C4-2B (cell line): ENCODE data around the gene FBH1.

Experiments
- H3K27ac ChIP-seq: fragments of 450-650 bp; 2 replicates; pipeline ENCODE4 v1.5.1; 2017
- CTCF ChIP-seq: fragments of 450-650 bp; conservative IDR thresholded peaks from 2 replicates; pipeline ENCODE4 v1.5.1; 2017; ENCODE audit warnings: mild to moderate bottlenecking
- ZFX ChIP-seq: fragments of 450-650 bp; IDR thresholded peaks from 2 replicates; pipeline ENCODE4 v1.6.1; 2017

The FBH1 gene

DNA sequence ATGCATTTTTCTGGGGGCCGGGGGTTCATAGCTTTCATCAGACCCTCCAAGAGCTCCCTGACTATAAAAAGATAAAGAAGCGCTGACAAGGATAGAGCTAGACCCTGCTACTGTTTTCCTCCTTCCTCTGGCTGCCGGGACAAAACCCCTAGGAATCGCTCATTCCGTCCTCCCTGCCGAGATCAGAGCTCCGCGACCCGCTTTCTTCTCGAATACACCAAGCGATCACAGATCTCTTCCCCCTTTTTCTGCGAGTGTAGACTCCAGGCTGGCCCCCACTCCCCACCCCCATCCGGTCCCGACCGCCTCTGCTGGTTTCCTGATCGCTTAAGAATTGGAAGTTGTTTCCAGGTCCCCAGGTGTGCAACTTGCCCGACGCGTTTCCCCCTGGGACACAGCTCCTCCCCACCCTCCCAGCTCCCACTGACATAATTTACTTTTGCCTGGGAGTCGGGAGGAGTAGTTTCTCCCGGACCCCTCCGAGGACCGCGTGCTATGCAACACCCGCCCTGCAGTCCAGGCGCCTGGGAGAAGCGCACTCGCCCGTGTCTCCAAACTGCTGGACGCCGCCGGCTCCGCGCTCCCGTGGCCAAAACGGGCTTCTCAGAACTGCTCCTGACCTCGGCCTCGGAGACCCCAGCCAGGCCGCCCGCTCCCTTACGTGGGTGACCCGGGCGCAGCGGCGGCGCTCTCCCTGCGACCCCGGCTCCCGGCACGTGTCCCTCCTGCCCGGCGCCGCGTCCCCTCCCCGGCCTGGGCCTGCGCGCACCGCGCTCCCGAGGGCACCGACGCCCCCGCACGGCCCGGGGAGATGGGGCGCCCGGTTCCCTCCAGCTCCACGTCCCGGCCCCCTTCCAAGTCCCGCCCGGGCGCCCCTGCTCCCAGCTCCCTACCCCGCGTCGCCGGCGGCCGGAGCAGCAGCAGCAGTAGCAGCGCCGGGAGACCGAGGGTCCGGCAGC lies 86.7 kb downstream of the FBH1 start:
- no peak for TF ChIP-seq CTCF
- TF ChIP-seq ZFX, result no peak
- H3K27ac ChIP-seq, result peak overlapping the region; percentile 63

DNA sequence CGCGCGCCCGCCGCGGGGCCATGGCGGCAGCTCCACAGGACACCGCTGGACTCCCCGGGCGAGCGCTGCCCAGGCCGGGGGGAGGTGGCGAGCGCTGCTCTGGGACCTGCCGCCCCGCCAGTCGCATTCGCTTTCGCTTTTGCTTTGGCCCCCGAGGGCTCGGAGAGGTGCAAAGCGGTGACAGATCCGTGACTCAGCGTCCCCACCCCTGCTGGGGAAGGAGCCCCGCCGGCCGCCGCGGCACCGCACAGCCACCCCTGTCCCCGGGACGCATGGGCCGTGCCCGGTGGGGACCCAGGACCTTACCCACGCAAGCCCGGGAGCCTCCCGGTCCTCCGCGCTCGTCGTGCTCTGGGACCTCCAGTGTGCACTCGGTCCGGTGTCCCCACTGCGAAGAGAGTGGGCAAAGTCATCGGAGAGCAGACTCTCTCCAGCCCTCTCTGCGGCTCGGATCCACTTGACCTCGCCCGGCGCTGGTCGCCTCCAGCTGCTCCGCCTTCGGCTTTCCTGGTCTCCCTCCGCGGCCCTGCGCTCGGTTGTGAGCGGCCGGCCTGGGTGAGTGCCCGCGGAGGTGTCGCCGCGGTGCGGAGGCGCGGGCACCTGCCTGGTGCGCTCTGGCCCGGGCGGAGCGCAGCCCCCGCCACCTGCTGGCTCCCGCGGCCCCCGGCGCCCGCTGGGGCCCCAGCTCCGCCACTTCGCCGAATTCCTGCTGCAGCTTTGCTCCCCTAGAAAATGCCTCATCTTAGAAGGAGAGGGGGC lies 87.6 kb downstream of the FBH1 start, which contains the start of gene IL15RA:
Gene IL15RA (minus strand): TSS at position 73 of the 759 bp plus-strand sequence. CDS start 51 bp downstream, at position 22.
- TF ChIP-seq CTCF (peak; percentile 45), ZFX (peak; percentile 42; the same call in 1 of the 2 replicates)
- peak within 1 kb of the TSS; percentile 63 for H3K27ac ChIP-seq

DNA sequence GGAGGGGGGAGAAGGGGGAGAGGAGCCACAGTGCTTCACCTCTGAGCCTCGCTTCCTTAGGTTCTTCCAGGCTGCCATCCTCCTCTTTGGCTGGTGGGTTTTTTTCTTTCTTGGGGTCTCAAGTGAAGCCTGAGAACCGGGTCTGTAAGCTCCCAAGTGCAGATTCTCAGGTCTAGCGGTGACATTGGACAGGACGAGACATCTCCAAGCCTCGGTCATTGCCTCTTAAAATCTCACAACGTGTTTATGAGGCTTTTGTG lies 88.1 kb downstream of the FBH1 start:
- no peak overlapping the region for H3K27ac ChIP-seq
- TF ChIP-seq ZFX (no peak), CTCF (no peak; the same call in none of the 2 replicates)

- H3K27ac ChIP-seq, result no peak overlapping the region
- TF ChIP-seq ZFX (no peak), CTCF (no peak)
Measured at GRCh38 chr10:5981529-5981928, 91.5 kb downstream of the FBH1 start.

DNA sequence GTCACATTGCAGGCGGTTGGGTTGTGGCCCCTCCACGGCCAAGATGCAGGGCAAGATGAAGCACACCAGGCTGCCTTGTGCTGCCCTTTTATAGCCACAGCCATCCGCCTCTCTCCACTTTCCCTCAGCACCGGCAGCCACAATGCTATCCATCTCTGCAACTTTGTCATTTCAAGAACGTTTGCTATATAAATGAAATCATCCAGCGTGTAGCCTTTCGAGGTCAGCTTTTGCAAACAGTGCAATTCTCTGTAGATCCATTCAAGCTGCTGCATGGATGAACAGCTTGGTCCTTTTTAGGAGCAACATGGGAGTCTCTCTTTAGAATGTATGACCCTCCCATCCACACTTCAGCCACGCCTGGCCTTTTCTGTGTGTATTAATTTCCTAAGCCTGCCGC lies 93.7 kb downstream of the FBH1 start:
- TF ChIP-seq ZFX (no peak), CTCF (no peak)
- no peak overlapping the region for H3K27ac ChIP-seq

- H3K27ac ChIP-seq, result no peak overlapping the region
- TF ChIP-seq CTCF, result no peak
- no peak for TF ChIP-seq ZFX
Measured at GRCh38 chr10:5985029-5985428, 95.0 kb downstream of the FBH1 start.
